BLaER1 treated with 17β-estradiol and CSF1 and Interleukin-3, amounts not matched to agents 10 nM and 100 nM (cell line): ENCODE measurements around the gene BLVRB.
"Not testable (repeated sequence)": the region's sequence is repeated elsewhere in the genome, so short reads cannot be mapped to it uniquely, and the experiment has no call there.

Source experiments
- H3K27ac ChIP-seq, 11 experiments: shearing (Covaris generic); formaldehyde crosslinking; 2 replicates each; pipeline ENCODE4 v1.8.1; 2022
- H3K27me3 ChIP-seq, 11 experiments: shearing (Covaris generic); formaldehyde crosslinking; 2 replicates each; pipeline ENCODE4 v1.8.1; 2022
- H3K36me3 ChIP-seq, 11 experiments: shearing (Covaris generic); formaldehyde crosslinking; 2 replicates each; pipeline ENCODE4 v1.8.1; 2022
- H3K4me1 ChIP-seq, 10 experiments: shearing (Covaris generic); formaldehyde crosslinking; 2 replicates each; pipeline ENCODE4 v1.8.1; 2022
- H3K4me2 ChIP-seq, 11 experiments: shearing (Covaris generic); formaldehyde crosslinking; 2 replicates each; pipeline ENCODE4 v1.8.1; 2022
- H3K4me3 ChIP-seq, 10 experiments: shearing (Covaris generic); formaldehyde crosslinking; 2 replicates each; pipeline ENCODE4 v1.8.1; 2022
- H3K9ac ChIP-seq, 11 experiments: shearing (Covaris generic); formaldehyde crosslinking; 2 replicates each; pipeline ENCODE4 v1.8.1; 2022
- H3K9me3 ChIP-seq, 11 experiments: shearing (Covaris generic); formaldehyde crosslinking; replicated peaks in 1 of 11; 2 replicates each; pipeline ENCODE4 v1.8.1; 2022
- H4K20me1 ChIP-seq, 11 experiments: shearing (Covaris generic); formaldehyde crosslinking; 2 replicates each; pipeline ENCODE4 v1.8.1; 2022
- Cebpa-rat ChIP-seq, 11 experiments: shearing (Covaris generic); IDR thresholded peaks; 2 replicates each; pipeline ENCODE4 v1.8.1; 2022

Gene BLVRB

DNA sequence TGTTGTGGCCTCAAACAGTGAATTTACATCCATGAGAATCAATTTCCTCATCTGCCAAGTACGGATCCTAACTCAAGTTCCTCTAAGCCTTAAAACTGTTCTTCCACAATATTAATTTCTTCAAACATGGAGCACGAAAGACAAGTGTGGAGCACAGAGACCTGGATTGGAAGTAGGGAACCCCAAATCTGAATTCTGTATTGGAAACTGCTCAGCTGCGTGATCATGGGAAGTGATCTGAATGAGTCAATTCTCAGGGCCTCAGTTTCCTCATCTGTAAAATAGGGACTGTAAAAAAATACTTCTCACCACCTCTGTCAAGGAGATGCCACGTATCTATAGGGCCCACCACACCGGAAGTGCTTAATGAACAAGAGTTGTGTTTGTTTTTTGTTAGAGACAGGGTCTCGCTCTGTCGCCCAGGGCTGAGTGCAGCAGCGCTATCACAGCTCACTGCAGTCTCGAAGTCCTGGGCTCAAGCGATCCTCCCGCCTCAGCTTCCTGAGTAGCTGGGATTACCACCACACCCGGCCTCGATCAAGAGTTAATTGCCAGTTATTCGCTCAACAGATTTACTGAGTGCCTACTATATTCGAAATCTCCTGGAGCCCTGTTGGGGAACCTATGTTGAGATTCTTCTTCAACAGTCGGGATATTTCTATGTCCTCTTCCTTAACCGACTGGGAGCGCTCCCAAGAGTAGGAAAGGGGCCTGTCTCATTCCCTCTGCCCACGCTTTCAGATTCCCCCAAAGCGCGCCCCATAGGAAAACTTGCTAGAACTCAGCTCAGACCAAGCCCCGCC, 23.0 kb downstream of the BLVRB start:
- Histone ChIP-seq H3K4me3 (peak overlapping the region; percentile 81 to 99 (median 90)), H3K9ac (peak overlapping the region; percentile 83 to 98 (median 95)), H3K27ac (peak overlapping the region; percentile 35 to 97 (median 81); a peak in 21 of 22 replicates), H4K20me1 (peaks cover 0 to 41% (median 24%) of the 10 kb centered on the region in 11 experiments; a peak in 15 of 22 replicates), H3K36me3 (peaks cover 18 to 52% (median 29%) of the 10 kb centered on the region in 11 experiments), H3K9me3 (no peaks in the 10 kb centered on the region), H3K4me2 (peak overlapping the region; percentile 88 to 100 (median 94)), H3K4me1 (peaks cover 19 to 38% (median 23%) of the 10 kb centered on the region in 10 experiments), H3K27me3 (no peaks in the 10 kb centered on the region)
- TF ChIP-seq Cebpa-rat (IDR thresholded peaks at IDR 0.05), result no peak

DNA sequence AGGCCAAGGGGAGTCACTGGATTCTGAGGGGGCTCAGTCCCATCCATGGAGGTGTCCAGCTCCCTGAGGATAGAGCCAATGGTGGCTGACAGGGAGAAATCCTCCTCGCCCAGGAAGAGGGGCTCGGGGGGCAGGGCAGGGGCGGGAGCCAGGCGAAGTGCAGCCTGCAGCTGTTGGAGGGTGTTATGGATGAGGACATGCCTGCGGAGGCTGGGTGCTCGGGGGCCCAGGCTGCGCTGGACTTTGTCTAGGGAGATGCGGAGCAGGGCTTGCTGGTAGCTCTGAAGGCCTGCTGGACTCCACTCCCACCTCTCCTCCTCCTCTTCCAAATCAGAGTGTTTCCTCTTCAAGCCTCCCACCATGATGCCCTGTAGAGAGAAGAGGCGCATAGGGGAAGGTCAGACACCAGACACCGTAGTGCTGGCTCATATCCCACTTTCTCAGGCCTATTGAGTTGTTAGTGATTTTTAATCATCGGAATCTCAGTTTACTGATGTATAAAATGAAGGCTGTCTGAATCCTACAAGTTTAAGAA, 23.8 kb downstream of the BLVRB start:
- peaks cover 0 to 41% (median 24%) of the 10 kb centered on the region in 11 experiments; a peak in 15 of 22 replicates for H4K20me1 ChIP-seq
- H3K27ac ChIP-seq, result peak overlapping the region in 8 of 11 experiments; percentile 73 to 97 (median 85); a peak in 12 of 22 replicates
- peaks cover 18 to 48% (median 27%) of the 10 kb centered on the region in 11 experiments for H3K36me3 ChIP-seq
- peaks cover 19 to 38% (median 23%) of the 10 kb centered on the region in 10 experiments for H3K4me1 ChIP-seq
- no peaks in the 10 kb centered on the region for H3K27me3 ChIP-seq
- H3K9ac ChIP-seq, result peak overlapping the region; percentile 83 to 98 (median 95); a peak in 21 of 22 replicates
- H3K4me2 ChIP-seq, result peak overlapping the region; percentile 88 to 100 (median 94)
- no peak for TF ChIP-seq Cebpa-rat (IDR thresholded peaks at IDR 0.05)
- H3K9me3 ChIP-seq, result no peaks in the 10 kb centered on the region
- H3K4me3 ChIP-seq, result peak overlapping the region in 8 of 10 experiments; percentile 81 to 99 (median 90); a peak in 11 of 20 replicates

DNA sequence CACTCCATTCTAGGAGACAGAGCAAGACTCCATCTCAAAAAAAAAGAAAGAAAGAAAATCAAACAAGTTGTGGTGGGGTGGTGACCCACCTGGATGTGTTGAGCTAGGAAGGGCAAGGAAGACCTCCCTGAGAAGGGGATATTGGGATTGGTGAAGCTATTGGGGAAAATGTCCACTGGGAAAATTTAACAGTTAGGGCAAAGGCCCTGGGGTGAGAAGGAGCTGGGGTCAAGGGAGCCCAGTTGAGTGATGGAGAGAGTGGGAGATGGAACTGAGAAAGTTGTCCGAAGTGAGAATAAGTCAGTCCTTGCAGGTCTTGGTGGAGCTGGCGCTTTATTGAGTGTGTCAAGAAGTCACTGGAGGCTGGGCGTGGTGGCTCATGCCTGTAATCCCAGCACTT, 27.3 kb downstream of the BLVRB start:
- peaks cover 18 to 48% (median 27%) of the 10 kb centered on the region in 11 experiments for H3K36me3 ChIP-seq
- no peak for TF ChIP-seq Cebpa-rat (IDR thresholded peaks at IDR 0.05)
- H3K27ac ChIP-seq, result no peak overlapping the region
- peaks cover 0 to 41% (median 24%) of the 10 kb centered on the region in 11 experiments; a peak in 15 of 22 replicates for H4K20me1 ChIP-seq
- H3K4me2 ChIP-seq, result no peak overlapping the region
- H3K9ac ChIP-seq, result no peak overlapping the region
- H3K4me1 ChIP-seq, result peaks cover 29 to 54% (median 38%) of the 10 kb centered on the region in 10 experiments
- H3K9me3 ChIP-seq, result no peaks in the 10 kb centered on the region
- H3K4me3 ChIP-seq, result no peak overlapping the region
- H3K27me3 ChIP-seq, result no peaks in the 10 kb centered on the region

DNA sequence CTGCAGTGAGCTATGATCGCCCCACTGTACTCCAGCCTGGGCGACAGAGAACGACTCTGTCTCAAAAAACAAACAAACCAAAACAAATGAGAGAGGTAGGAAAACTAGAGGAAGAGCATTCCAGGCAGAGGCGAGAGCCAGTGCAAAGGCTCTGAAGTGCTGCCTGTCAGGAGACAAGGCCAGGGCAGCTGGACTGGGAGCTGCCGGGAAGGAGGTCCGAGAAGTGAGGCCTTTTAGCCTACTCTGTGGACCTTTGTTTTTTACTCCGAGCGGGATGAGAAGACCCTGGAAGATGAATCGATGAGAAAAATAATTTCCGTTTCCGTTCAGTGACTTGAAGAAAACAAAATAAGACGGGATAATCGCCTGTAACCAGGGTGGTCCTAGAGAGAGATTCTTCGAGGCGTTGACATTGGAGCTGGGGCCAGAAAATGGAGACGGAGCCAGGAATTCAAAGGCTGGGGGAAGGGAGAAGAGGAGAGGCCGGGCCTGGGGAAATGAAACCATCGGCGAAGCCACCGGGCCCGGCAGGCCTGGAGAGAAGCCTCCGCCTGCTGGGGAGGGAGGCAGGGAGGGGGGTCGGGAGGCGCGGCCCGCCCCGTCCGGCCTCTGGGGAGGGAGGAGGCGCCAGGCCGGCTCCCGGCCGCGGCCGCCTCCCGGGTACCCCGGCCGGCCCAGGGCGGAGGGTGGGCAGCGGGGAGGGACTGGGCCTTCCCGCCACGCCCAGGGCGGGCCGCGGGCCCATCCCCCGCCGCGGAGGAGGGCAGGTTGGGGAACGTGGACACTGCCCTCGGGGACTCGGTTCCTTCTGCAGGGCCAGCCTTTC, 31.9 kb downstream of the BLVRB start:
- Histone ChIP-seq H3K4me1 (peaks cover 27 to 55% (median 36%) of the 10 kb centered on the region in 10 experiments), H3K4me3 (peak overlapping the region; percentile 39 to 69 (median 57)), H3K9me3 (no peaks in the 10 kb centered on the region), H3K27ac (peak overlapping the region; percentile 86 to 98 (median 96)), H3K4me2 (peak overlapping the region; percentile 71 to 96 (median 90)), H4K20me1 (no peaks in the 10 kb centered on the region), H3K27me3 (no peaks in the 10 kb centered on the region), H3K36me3 (0 out of 22 replicates have a peak, but pooled peaks cover 0 to 6% (median 0%) of the 10 kb centered on the region in 11 experiments), H3K9ac (peak overlapping the region; percentile 83 to 92 (median 90))
- TF ChIP-seq Cebpa-rat (IDR thresholded peaks at IDR 0.05), result no peak

DNA sequence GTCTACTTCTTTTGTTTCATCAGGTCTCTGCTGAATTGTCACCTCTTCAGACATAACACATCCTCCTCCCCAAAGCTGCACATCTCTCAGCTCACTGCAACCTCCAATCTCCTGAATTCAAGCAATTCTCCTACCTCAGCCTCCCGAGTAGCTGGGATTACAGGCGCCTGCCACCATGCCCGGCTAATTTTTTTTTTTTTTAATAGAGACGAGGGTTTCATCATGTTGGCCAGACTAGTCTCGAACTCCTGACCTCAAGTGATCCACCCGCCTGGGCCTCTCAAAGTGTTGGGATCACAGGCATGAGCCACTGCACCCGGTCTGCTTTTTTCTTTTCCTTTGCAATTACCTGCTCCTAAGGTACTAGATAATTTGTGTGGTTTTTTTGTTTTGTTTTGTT, 32.8 kb downstream of the BLVRB start:
- not testable (repeated sequence) for H3K9me3 ChIP-seq, H3K36me3 ChIP-seq, H4K20me1 ChIP-seq, H3K27me3 ChIP-seq
- peaks cover 27 to 59% (median 36%) of the 10 kb centered on the region in 10 experiments for H3K4me1 ChIP-seq
- H3K4me3 ChIP-seq, result peak overlapping the region; percentile 39 to 69 (median 57); a peak in 19 of 20 replicates
- peak overlapping the region; percentile 71 to 96 (median 90) for H3K4me2 ChIP-seq
- peak overlapping the region; percentile 83 to 92 (median 90) for H3K9ac ChIP-seq
- peak overlapping the region; percentile 86 to 98 (median 96) for H3K27ac ChIP-seq

DNA sequence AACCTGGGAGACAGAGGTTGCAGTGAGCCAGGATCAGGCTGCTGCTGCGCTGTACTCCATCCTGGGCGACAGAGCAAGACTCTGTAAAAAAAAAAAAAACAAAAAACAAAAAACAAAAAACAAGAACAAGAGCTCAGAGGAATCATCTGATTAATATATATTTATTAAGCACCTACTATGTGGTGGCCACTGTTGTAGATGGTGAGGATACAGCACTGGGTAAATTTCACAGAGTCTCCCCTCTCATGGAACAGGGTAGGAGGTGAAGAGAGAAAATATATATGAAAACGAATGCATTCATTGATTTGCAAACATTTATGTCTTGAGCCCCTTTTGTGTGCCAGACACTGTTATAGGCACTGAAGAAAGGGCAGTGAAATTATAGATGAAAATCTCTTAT, 33.8 kb downstream of the BLVRB start:
- peak overlapping the region in 5 of 11 experiments; percentile 88 to 96 (median 91); a peak in 7 of 22 replicates for H3K4me2 ChIP-seq

DNA sequence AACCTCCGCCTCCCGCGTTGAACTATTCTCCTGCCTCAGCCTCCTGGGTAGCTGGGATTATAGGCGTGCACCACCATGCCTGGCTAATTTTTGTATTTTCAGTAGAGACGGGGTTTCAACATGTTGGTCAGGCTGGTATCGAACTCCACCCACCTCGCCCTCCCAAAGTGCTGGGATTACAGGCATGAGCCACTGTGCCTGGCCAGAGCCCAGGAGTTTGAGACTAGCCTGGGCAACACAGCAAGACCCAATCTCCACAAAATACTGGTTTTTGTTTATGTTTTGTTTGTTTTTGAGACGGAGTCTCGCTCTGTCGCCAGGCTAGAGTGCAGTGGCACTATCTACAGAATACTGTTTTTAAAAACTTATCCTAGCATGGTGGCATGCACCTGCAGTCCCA, 35.3 kb downstream of the BLVRB start:
- not testable (repeated sequence) for H3K9ac ChIP-seq, H3K4me3 ChIP-seq, H3K36me3 ChIP-seq, H3K27me3 ChIP-seq, H4K20me1 ChIP-seq, H3K9me3 ChIP-seq, H3K27ac ChIP-seq, H3K4me2 ChIP-seq
- peaks cover 30 to 58% (median 40%) of the 10 kb centered on the region in 10 experiments for H3K4me1 ChIP-seq

More for the DNA sequence above, 33.8 kb downstream of the BLVRB start:
- H3K27ac ChIP-seq, result peak overlapping the region in 3 of 11 experiments; percentile 96 to 97 (median 96); a peak in 6 of 22 replicates
- H4K20me1 ChIP-seq, result no peaks in the 10 kb centered on the region
- peaks cover 28 to 65% (median 40%) of the 10 kb centered on the region in 10 experiments for H3K4me1 ChIP-seq
- peak overlapping the region in 2 of 11 experiments; percentile 90 to 92; a peak in 2 of 22 replicates for H3K9ac ChIP-seq
- no peak overlapping the region for H3K4me3 ChIP-seq
- H3K27me3 ChIP-seq, result no peaks in the 10 kb centered on the region
- H3K36me3 ChIP-seq, result no peaks in the 10 kb centered on the region
- H3K9me3 ChIP-seq, result no peaks in the 10 kb centered on the region
- no peak for TF ChIP-seq Cebpa-rat (IDR thresholded peaks at IDR 0.05)

DNA sequence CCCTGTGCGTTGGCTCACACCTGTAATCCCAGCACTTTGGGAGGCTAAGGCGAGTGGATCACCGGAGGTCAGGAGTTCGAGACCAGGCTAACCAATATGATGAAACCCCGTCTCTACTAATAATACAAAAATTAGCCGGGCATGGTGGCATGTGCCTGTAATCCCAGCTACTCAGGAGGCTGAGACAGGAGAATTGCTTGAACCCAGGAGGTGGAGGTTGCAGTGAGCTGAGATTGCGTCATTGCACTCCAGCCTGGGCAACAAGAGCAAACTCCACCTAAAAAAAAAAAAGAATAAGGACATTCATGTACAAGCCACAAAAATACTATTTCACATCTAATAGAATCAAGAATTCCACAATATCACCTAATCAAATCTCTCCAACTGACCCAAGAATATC, 37.3 kb downstream of the BLVRB start:
- not testable (repeated sequence) for H3K36me3 ChIP-seq, H3K4me3 ChIP-seq, H3K4me2 ChIP-seq, H3K27me3 ChIP-seq, H3K27ac ChIP-seq, H3K9me3 ChIP-seq, H3K9ac ChIP-seq
- peaks cover 20 to 50% (median 39%) of the 10 kb centered on the region in 10 experiments for H3K4me1 ChIP-seq
- peaks cover 0 to 20% (median 6%) of the 10 kb centered on the region in 11 experiments; a peak in 13 of 22 replicates for H4K20me1 ChIP-seq
- TF ChIP-seq Cebpa-rat (IDR thresholded peaks at IDR 0.05), result 0 out of 22 replicates have a peak, but pooled peaks of 2 of the 11 experiments have one; percentile 16 to 18
